ENCODE data around the gene C20orf202. TPM values are rescaled to one million over a fixed set of nuclear protein-coding genes. Genes with fewer than 3 reads are reported as not detected.

Gene C20orf202
- total RNA-seq, 2 donors from 2014 or later = not detected

GRCh38 chr20:1187605-1188171 is 15.6 kb upstream of the C20orf202 start:
- Mint-ChIP-seq H3K27ac (no peak overlapping the region), H3K27me3 (ENCODE audit: insufficient read depth) (peaks cover 53% of the 10 kb centered on the region), H3K4me3 (no peak overlapping the region), H3K36me3 (ENCODE audit: low read depth) (no peaks in the 10 kb centered on the region), H3K4me1 (no peaks in the 10 kb centered on the region), H3K9me3 (no peaks in the 10 kb centered on the region)
- Histone ChIP-seq H3K36me3 (ENCODE audit: control insufficient read depth, insufficient read depth, low read length) (no peaks in the 10 kb centered on the region), H3K27ac (ENCODE audit: low read depth, low read length) (no peak overlapping the region), H3K4me3 (ENCODE audit: low read length) (no peak overlapping the region), H3K9ac (ENCODE audit: extremely low read depth, low read length, poor library complexity, severe bottlenecking) (no peak overlapping the region), H3K4me1 (ENCODE audit: control insufficient read depth, insufficient read depth, low read length) (peaks cover 5% of the 10 kb centered on the region), H3K27me3 (ENCODE audit: control insufficient read depth, insufficient read depth, low read length, poor library complexity, severe bottlenecking) (peaks cover 51% of the 10 kb centered on the region), H3K9me3 (ENCODE audit: control insufficient read depth, low read length) (no peaks in the 10 kb centered on the region)
- no peak for TF ChIP-seq CTCF (conservative IDR thresholded peaks at IDR 0.05)
- no peak for DNase-seq
- 61 to 62% methylated on average over 4 of the region's 4 CpGs for WGBS, 2 experiments (ENCODE audit: insufficient coverage in 1 of 2, insufficient read length in 1 of 2)

GRCh38 chr20:1188347-1188746 is 14.9 kb upstream of the C20orf202 start:
- Histone ChIP-seq H3K27ac (ENCODE audit: low read depth, low read length) (no peak overlapping the region), H3K4me3 (ENCODE audit: low read length) (no peak overlapping the region), H3K9ac (ENCODE audit: extremely low read depth, low read length, poor library complexity, severe bottlenecking) (no peak overlapping the region), H3K9me3 (ENCODE audit: control insufficient read depth, low read length) (no peaks in the 10 kb centered on the region), H3K36me3 (ENCODE audit: control insufficient read depth, insufficient read depth, low read length) (no peaks in the 10 kb centered on the region), H3K27me3 (ENCODE audit: control insufficient read depth, insufficient read depth, low read length, poor library complexity, severe bottlenecking) (peaks cover 44% of the 10 kb centered on the region), H3K4me1 (ENCODE audit: control insufficient read depth, insufficient read depth, low read length) (peaks cover 5% of the 10 kb centered on the region)
- Mint-ChIP-seq H3K36me3 (ENCODE audit: low read depth) (no peaks in the 10 kb centered on the region), H3K27me3 (ENCODE audit: insufficient read depth) (peaks cover 46% of the 10 kb centered on the region), H3K4me3 (no peak overlapping the region), H3K9me3 (no peaks in the 10 kb centered on the region), H3K4me1 (no peaks in the 10 kb centered on the region), H3K27ac (no peak overlapping the region)
- whole genome bisulfite sequencing, 2 experiments (ENCODE audit: insufficient coverage in 1 of 2, insufficient read length in 1 of 2) = 90% methylated on average over 1 of the region's 1 CpG; no CpG with 5 or more reads in 1 of the 2 experiments
- TF ChIP-seq CTCF (conservative IDR thresholded peaks at IDR 0.05) = no peak
- DNase-seq = no peak

- DNase-seq = no peak
- Histone ChIP-seq H3K9ac (ENCODE audit: extremely low read depth, low read length, poor library complexity, severe bottlenecking) (no peak overlapping the region), H3K27me3 (ENCODE audit: control insufficient read depth, insufficient read depth, low read length, poor library complexity, severe bottlenecking) (peaks cover 29% of the 10 kb centered on the region), H3K9me3 (ENCODE audit: control insufficient read depth, low read length) (no peaks in the 10 kb centered on the region), H3K36me3 (ENCODE audit: control insufficient read depth, insufficient read depth, low read length) (no peaks in the 10 kb centered on the region), H3K27ac (ENCODE audit: low read depth, low read length) (no peak overlapping the region), H3K4me3 (ENCODE audit: low read length) (no peak overlapping the region), H3K4me1 (ENCODE audit: control insufficient read depth, insufficient read depth, low read length) (peaks cover 5% of the 10 kb centered on the region)
- 91 to 94% methylated on average over 1 of the region's 1 CpG for WGBS, 2 experiments (ENCODE audit: insufficient coverage in 1 of 2, insufficient read length in 1 of 2)
- no peak overlapping the region for H3K27ac Mint-ChIP-seq
- no peak overlapping the region for H3K4me3 Mint-ChIP-seq
- H3K36me3 Mint-ChIP-seq (ENCODE audit: low read depth) = no peaks in the 10 kb centered on the region
- no peaks in the 10 kb centered on the region for H3K9me3 Mint-ChIP-seq
- H3K27me3 Mint-ChIP-seq (ENCODE audit: insufficient read depth) = peaks cover 32% of the 10 kb centered on the region
- no peak for TF ChIP-seq CTCF (conservative IDR thresholded peaks at IDR 0.05)
- H3K4me1 Mint-ChIP-seq = no peaks in the 10 kb centered on the region
These were observed 13.4 kb upstream of the C20orf202 start for GRCh38 chr20:1189827-1190226.

All from endodermal cell (in vitro differentiated cells).